IMR-90 (cell line): Measurements from ENCODE around the gene NLRC5. TPM values are rescaled to one million over a fixed set of nuclear protein-coding genes. Genes with fewer than 3 reads are reported as not detected.

Experiments
- ATAC-seq: fragments of 200-7000 bp; cut with Tn5 transposase; 2 replicates; pipeline ENCODE4 v1.9.1; 2020; ENCODE audit warnings: low read depth, mild to moderate bottlenecking, moderate library complexity
- BruUV-seq: library from RNA; stranded (reverse); fragments of 400-500 nt; replicated peaks from 2 replicates; lab custom pipeline; 2021; lab: Mats Ljungman, UMichigan
- CTCF ChIA-PET: fragments of 300-600 bp; formaldehyde crosslinking; extraction: SDS; loops from one replicate; lab custom pipeline; 2021; ENCODE audit warnings: antibody characterized with exemption; lab: Yijun Ruan, JAX
- POLR2A ChIA-PET: fragments of 300-600 bp; sonication (Branson Sonifier 250); formaldehyde crosslinking; loops from one replicate; lab custom pipeline; 2022; ENCODE audit warnings: antibody characterized with exemption; ENCODE audit not compliant: unreplicated experiment; lab: Charles Lee
- DNase-seq: peaks from one replicate; pipeline ENCODE4 v3.0.0; 2013
- H2AFZ ChIP-seq: replicated peaks from 2 replicates; pipeline ENCODE3; 2013; ENCODE audit warnings: low read length, mild to moderate bottlenecking; ENCODE audit not compliant: poor library complexity
- H2AK5ac ChIP-seq: 2 replicates; pipeline ENCODE4 v1.6.1; 2013; ENCODE audit warnings: low read depth, low read length, inconsistent platforms
- H2AK9ac ChIP-seq: replicated peaks from 2 replicates; pipeline ENCODE3; 2013; ENCODE audit warnings: mild to moderate bottlenecking, low read depth, low read length, moderate library complexity; ENCODE audit not compliant: poor library complexity
- H2BK120ac ChIP-seq: 2 replicates; pipeline ENCODE4 v1.6.1; 2013; ENCODE audit warnings: low read depth, low read length, inconsistent platforms
- H2BK15ac ChIP-seq: 3 replicates; pipeline ENCODE4 v1.6.1; 2013; ENCODE audit warnings: low read depth, low read length, inconsistent platforms
- H2BK20ac ChIP-seq: 2 replicates; pipeline ENCODE4 v1.6.1; 2013; ENCODE audit warnings: low read depth, mild to moderate bottlenecking, inconsistent platforms, low read length, moderate library complexity
- H2BK5ac ChIP-seq: 2 replicates; pipeline ENCODE4 v1.6.1; 2013; ENCODE audit warnings: mild to moderate bottlenecking, low read depth, low read length, inconsistent platforms; ENCODE audit not compliant: poor library complexity, severe bottlenecking
- H3K14ac ChIP-seq: replicated peaks from 2 replicates; pipeline ENCODE4 v1.6.1; 2013; ENCODE audit warnings: low read depth, low read length, inconsistent platforms
- H3K18ac ChIP-seq: 2 replicates; pipeline ENCODE4 v1.6.1; 2013; ENCODE audit warnings: low read depth, low read length, control low read depth
- H3K23ac ChIP-seq: 2 replicates; pipeline ENCODE4 v1.6.1; 2013; ENCODE audit warnings: low read depth, low read length, inconsistent platforms
- H3K27ac ChIP-seq: 2 replicates; pipeline ENCODE4 v1.5.1; 2013; ENCODE audit warnings: mild to moderate bottlenecking, control low read depth, low read length; ENCODE audit not compliant: insufficient read depth
- H3K27me3 ChIP-seq: 2 replicates; pipeline ENCODE4 v1.6.1; 2013; ENCODE audit warnings: low read length; ENCODE audit not compliant: control insufficient read depth, insufficient read depth
- H3K36me3 ChIP-seq: 2 replicates; pipeline ENCODE4 v1.6.1; 2013; ENCODE audit warnings: low read length, mixed read lengths; ENCODE audit not compliant: control insufficient read depth, insufficient read depth
- H3K4ac ChIP-seq: 2 replicates; pipeline ENCODE4 v1.6.1; 2013; ENCODE audit warnings: low read depth, low read length, inconsistent platforms
- H3K4me1 ChIP-seq: 2 replicates; pipeline ENCODE4 v1.6.1; 2013; ENCODE audit warnings: low read length, mixed read lengths; ENCODE audit not compliant: control insufficient read depth, insufficient read depth
- H3K4me2 ChIP-seq: 2 replicates; pipeline ENCODE4 v1.6.1; 2013; ENCODE audit warnings: low read depth, mild to moderate bottlenecking, control low read depth, low read length, moderate library complexity
- H3K4me3 ChIP-seq: 2 replicates; pipeline ENCODE4 v1.5.1; 2013; ENCODE audit warnings: low read depth, mild to moderate bottlenecking, control low read depth, low read length, moderate library complexity; ENCODE audit not compliant: insufficient read depth
- H3K56ac ChIP-seq: 2 replicates; pipeline ENCODE4 v1.6.1; 2013; ENCODE audit warnings: low read length, inconsistent platforms; ENCODE audit not compliant: insufficient read depth; ENCODE audit errors: extremely low read depth
- H3K79me1 ChIP-seq, 2 experiments: 2 replicates each; pipeline ENCODE4 v1.6.1; 2013; ENCODE audit warnings: low read length in 2 of 2, inconsistent platforms in 1 of 2, low read depth in 1 of 2
- H3K9ac ChIP-seq: 2 replicates; pipeline ENCODE4 v1.6.1; 2013; ENCODE audit warnings: low read depth, low read length, control low read depth
- H3K9me1 ChIP-seq: 2 replicates; pipeline ENCODE4 v1.6.1; 2013; ENCODE audit warnings: low read length, inconsistent platforms; ENCODE audit not compliant: insufficient read depth
- H3K9me3 ChIP-seq: 2 replicates; pipeline ENCODE4 v1.6.1; 2013; ENCODE audit warnings: low read length; ENCODE audit not compliant: control insufficient read depth, insufficient read depth
- H4K20me1 ChIP-seq: 2 replicates; pipeline ENCODE4 v1.6.1; 2013; ENCODE audit warnings: low read length, inconsistent platforms; ENCODE audit not compliant: insufficient read depth
- H4K5ac ChIP-seq: 2 replicates; pipeline ENCODE4 v1.6.1; 2013; ENCODE audit warnings: mild to moderate bottlenecking, low read depth, low read length, control low read depth
- H4K8ac ChIP-seq, 2 experiments: 2 replicates each; pipeline ENCODE4 v1.6.1; 2013; ENCODE audit warnings: low read depth in 2 of 2, low read length in 2 of 2, control low read depth in 1 of 2, inconsistent platforms in 1 of 2
- H4K91ac ChIP-seq: 2 replicates; pipeline ENCODE4 v1.6.1; 2013; ENCODE audit warnings: low read depth, low read length, inconsistent platforms; ENCODE audit not compliant: insufficient read depth
- CEBPB ChIP-seq: IDR thresholded peaks from 2 replicates; pipeline ENCODE4 v1.6.1; 2012; ENCODE audit warnings: low read depth, low read length, improper control_type of control experiment
- MAZ ChIP-seq: IDR thresholded peaks from 2 replicates; pipeline ENCODE4 v1.6.1; 2012; ENCODE audit warnings: low read depth, mild to moderate bottlenecking, low read length, improper control_type of control experiment, moderate library complexity, borderline replicate concordance
- POLR2A ChIP-seq: IDR thresholded peaks from 2 replicates; pipeline ENCODE4 v1.6.1; 2012; ENCODE audit warnings: mild to moderate bottlenecking, low read depth, low read length
- RAD21 ChIP-seq: IDR thresholded peaks from 2 replicates; pipeline ENCODE4 v1.6.1; 2012; ENCODE audit warnings: low read length, improper control_type of control experiment
- WGBS, 2 experiments: methylation state at CpG; one replicate each; pipeline versions ENCODE4 v1.1.5 to v1.1.7; 2013; ENCODE audit warnings: missing lambda C conversion rate in 2 of 2; ENCODE audit not compliant: insufficient read length in 1 of 2; ENCODE audit errors: extremely low coverage in 2 of 2; 5-methylcytosine and 5-hydroxymethylcytosine counted together
- dilution Hi-C: fragments of 300-500 bp; cut with HindIII; formaldehyde crosslinking; loops from one replicate; pipeline ENCODE4 v1.14.3; 2018; ENCODE audit warnings: low sequenced_read_pairs; ENCODE audit not compliant: unreplicated experiment
- in situ Hi-C: fragments of 300-500 bp; cut with MboI; formaldehyde crosslinking; loops from 3 replicates; pipeline ENCODE4 v1.14.3; 2019; ENCODE audit warnings: low sequenced_read_pairs, inconsistent platforms, mixed read lengths
- intact Hi-C: fragments of 100-400 bp; cut with micrococcal nuclease; formaldehyde crosslinking; loops from 2 replicates; pipeline ENCODE4 v1.10.0; 2022
- polyA plus RNA-seq, 3 experiments: library from polyadenylated mRNA; depleted of rRNA; stranded (reverse); fragments of >200 nt; gene quantifications; 2 replicates each; pipeline ENCODE4 v1.2.3, GENCODE V29; 2012; ENCODE audit warnings: low replicate concordance in 1 of 3
- total RNA-seq: library from RNA; depleted of rRNA; stranded (reverse); fragments of >200 nt; gene quantifications from 2 replicates; pipeline ENCODE4 v1.2.3, GENCODE V29; 2012

The NLRC5 gene
- total and polyA plus RNA-seq, 2 of the 4 experiments (the other 2 are of a cell fraction), result 9.1 to 14.9 TPM

GRCh38 chr16:57087003-57087402 is 97.6 kb downstream of the NLRC5 start:
- Histone ChIP-seq H3K9me3 (no peaks in the 10 kb centered on the region), H3K4ac (no peak overlapping the region), H2BK120ac (no peak overlapping the region), H3K23ac (no peak overlapping the region), H3K9me1 (no peaks in the 10 kb centered on the region), H4K5ac (no peak overlapping the region), H3K4me1 (0 out of 2 replicates have a peak, but pooled peaks cover 2% of the 10 kb centered on the region), H4K20me1 (no peaks in the 10 kb centered on the region), H3K27me3 (peaks cover 9% of the 10 kb centered on the region; the same call in 1 of the 2 replicates), H3K14ac (no peak overlapping the region), H2AFZ (no peak overlapping the region), H2BK15ac (no peak overlapping the region), H3K18ac (no peak overlapping the region), H3K27ac (no peak overlapping the region), H2AK5ac (no peak overlapping the region), H3K4me3 (no peak overlapping the region), H3K36me3 (peaks cover 3% of the 10 kb centered on the region; the same call in 1 of the 2 replicates), H3K9ac (no peak overlapping the region), H4K91ac (no peak overlapping the region), H2AK9ac (no peak overlapping the region), H3K4me2 (no peak overlapping the region), H3K56ac (no peak overlapping the region), H2BK5ac (no peak overlapping the region), H3K79me1 (no peaks in the 10 kb centered on the region), H4K8ac (no peak overlapping the region), H2BK20ac (no peak overlapping the region)
- ATAC-seq (no peak), DNase-seq (no peak)
- no TSS peak for BruUV-seq
- dilution Hi-C loops (no loop called here), in situ Hi-C loops (loop anchor here (5.0 to 10.0 kb wide), 3 partner anchors 80 to 328 kb away; no protein-coding TSS in a partner anchor), intact Hi-C loops (no loop called here)
- no CpG with 5 or more reads among the region's 2 CpGs for WGBS, 2 experiments
- TF ChIP-seq RAD21 (no peak), MAZ (no peak), POLR2A (no peak), CEBPB (no peak)
- CTCF ChIA-PET, result no interaction called here
- POLR2A ChIA-PET, result no interaction called here
